Activated CD4-positive, alpha-beta T cell treated with anti-CD3 and anti-CD28 coated beads for 48 hours (primary cell): Measurements from ENCODE around the gene ORC2.
A peak's percentile ranks its signal among the peaks of the same experiment; 100 is the strongest.

Source experiments
- DNase-seq: peaks from one replicate; pipeline ENCODE4 v3.0.0-alpha.2; 2020

The ORC2 gene

DNA sequence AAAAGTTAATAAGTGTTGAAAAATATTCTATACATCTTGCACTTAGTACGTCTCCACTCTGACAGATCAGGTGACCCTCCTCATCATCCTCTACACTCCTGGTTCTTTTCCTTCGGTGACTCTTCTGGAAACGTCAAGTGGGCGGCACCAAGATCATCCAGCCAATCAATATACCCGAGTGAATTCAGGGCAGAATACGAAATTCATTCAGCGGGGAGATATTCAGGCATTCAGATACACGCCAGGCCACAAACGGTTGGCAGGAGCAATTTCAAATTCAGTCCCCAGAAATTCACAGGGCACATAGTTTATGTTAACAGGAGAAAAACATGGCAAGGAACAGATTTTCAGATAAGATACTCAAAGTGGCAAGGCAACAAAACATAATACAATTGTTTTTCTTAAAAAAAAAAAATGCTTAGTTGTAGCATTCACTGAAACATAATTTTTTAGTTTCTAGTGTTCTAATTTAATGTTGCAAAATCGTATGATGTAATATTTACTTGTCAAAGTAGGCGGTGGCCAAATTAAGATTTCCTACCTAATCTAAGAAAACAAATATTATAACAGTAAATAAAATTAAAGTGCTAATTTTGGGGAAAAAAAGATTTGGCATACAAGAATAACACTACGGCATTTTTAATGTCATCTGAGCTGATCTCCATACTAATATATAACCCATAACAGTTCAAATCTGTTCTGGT is 103.2 kb downstream of the ORC2 start:
- DNase-seq: peak; percentile 59
